GM19468 (cell line): ENCODE results near the gene MAP2.
A peak's percentile ranks its signal among the peaks of the same experiment; 100 is the strongest.

Experiments
- ATAC-seq: cut with Tn5 transposase; IDR thresholded peaks from one replicate; pipeline ENCODE4 v1.9.1; 2021; ENCODE audit warnings: mild to moderate bottlenecking, moderate library complexity, moderate number of reproducible peaks; ENCODE audit not compliant: unreplicated experiment; ENCODE audit errors: extremely low read depth

MAP2 gene

DNA sequence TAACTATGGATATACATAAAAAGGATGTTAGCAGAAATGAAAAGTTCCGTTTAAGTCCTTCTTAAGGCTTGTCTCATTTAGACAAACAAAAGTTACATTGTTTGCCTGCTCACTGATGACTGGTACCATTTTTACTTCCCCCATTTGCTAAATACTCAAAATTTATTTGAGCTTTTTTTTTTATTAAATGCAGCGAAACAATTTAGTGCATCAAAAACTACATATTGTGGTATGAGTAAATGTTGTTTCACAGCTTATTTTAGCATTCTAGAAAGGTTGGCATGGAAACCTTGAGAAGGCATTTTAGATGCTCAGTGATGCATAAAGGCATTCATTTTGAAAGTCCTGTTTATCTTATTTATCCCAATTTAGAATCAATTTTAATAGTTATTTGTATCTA is 100.0 kb downstream of the MAP2 start:
- ATAC-seq, result peak; percentile 66

DNA sequence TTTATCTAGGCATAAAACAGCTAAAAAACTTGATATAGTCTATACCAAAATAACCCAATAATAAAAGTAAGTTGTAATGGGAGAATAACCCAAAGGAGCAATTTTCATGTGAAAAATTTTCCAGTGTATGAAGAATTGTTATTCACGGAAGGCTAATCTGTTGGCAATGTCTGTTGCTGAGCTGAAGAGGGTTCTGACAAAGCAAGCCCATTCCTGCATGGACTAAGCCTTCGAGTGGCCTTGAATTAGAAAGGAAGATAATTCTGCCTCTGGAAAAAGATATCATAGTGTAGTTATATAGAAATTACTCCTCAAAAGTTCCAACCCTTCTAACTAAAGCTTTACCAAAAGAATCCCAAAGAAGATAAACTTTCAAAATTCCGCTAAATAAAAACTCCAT is 101.5 kb downstream of the MAP2 start:
- no peak for ATAC-seq

- no peak for ATAC-seq
These were observed 102.0 kb downstream of the MAP2 start for GRCh38 chr2:209525834-209526281.

DNA sequence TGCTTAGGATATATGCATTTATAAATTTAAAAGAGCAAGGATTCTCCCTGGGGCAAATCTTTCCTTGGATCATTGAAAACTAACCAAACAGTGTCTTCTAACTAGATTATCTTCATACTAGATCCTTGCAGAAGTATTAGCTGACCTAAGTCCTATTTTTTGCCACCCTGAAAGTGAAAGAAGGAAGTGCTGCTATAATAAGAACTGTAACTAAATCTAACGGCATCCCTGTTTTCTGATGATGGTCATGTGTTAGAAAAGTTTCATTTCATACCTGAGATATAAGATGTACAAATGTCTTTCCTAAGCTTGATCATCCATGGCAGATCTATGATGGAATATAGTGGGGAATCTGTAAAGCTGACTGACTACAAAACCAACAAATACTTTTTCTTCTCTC is 102.7 kb downstream of the MAP2 start:
- ATAC-seq, result no peak

DNA sequence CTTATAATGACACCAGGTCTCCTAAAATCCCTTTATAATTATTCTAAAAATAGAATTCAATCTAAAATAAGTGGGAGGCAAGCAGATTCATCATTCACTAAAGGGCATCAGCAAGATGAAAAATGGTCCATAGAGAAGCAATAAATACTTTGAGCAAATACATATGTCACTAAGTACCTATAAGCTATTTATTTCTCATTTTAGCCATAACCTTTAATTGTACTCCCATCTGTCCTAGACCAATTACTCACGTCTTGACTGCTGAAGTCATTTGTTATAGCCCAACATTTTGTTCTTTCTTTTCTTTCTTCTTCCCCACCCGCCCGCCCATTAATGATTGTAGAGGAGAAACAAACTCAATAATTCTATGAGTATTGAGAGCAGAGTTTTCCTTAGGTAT is 105.7 kb downstream of the MAP2 start:
- ATAC-seq, result no peak

- no peak for ATAC-seq
These were observed 108.5 kb downstream of the MAP2 start for GRCh38 chr2:209532321-209532720.

GRCh38 chr2:209533391-209533790 is 109.5 kb downstream of the MAP2 start:
- no peak for ATAC-seq

GRCh38 chr2:209534228-209534627 is 110.4 kb downstream of the MAP2 start:
- no peak for ATAC-seq

DNA sequence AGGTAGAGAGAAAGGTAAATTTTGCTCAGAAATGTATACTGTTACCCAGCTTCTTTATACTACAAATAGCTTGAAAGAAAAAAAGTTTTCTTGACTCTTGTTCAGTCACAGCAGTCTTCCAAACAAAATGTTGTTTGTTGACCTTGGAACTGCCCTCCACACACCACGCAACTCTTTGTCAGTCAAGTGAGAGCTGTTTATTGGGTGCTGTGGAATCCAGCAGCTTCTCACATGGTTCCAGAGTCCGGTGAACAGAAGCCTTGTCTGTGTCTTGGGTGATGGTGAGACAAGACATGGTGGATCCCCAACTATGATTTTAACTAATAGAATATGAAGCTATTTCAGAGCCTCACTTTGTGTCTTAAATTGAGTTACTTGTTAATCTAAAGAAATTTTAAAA is 112.5 kb downstream of the MAP2 start:
- ATAC-seq, result no peak

DNA sequence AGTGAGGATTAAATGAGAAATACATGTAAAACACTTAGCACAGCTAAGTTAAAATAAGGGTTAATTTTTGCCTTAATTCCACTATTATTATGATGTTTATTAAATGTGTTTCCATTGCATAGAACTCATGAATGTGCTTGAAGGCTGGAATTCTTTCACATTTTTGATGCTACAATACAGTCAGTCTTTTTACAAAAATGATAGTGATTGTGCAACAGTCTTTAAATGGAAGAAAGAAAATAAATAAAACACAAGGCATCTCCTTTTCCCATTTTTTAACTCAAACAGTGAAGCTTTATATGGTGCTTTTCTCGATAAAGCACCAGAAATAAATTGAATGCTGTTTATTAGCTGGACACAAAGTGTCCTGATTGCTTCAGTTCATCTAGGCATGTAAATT is 123.9 kb downstream of the MAP2 start:
- no peak for ATAC-seq

DNA sequence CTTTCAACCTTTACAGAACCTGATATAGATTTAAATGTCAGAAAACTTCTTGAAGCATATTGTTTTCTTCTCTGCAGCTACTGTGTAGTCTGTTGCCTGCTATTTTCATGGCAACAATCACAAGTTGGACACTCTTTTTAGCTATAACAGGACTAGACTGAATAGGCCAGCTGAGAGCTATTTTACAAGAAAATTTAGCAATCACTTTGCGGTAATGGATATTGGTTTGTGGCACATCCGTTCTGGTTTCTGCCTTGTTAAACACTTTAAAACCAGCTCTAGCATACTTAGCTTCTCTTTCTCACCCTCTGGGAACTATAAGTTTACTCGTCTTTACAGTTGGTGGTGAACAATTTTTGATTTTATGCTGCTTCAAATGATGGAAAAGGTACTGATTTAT is 125.7 kb downstream of the MAP2 start:
- ATAC-seq, result no peak

DNA sequence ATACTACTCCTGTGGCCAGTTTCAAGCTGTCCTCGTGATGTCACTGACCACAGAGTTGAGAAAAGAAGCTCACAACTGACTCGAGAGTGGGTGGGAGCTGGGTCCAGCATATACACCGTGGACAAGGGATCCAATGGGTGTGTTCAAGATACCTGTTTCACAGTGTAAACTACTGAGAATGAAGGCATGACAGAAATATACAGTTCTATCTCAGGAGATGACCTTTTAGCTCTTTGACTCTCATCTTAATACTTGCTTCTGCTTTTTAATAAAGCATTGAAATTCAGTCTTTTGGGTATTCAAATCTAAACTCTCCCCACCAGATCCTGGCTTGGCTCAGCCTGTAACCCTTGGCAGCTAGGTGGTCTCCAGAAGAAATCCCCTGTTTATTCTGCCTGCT is 130.1 kb downstream of the MAP2 start:
- no peak for ATAC-seq

DNA sequence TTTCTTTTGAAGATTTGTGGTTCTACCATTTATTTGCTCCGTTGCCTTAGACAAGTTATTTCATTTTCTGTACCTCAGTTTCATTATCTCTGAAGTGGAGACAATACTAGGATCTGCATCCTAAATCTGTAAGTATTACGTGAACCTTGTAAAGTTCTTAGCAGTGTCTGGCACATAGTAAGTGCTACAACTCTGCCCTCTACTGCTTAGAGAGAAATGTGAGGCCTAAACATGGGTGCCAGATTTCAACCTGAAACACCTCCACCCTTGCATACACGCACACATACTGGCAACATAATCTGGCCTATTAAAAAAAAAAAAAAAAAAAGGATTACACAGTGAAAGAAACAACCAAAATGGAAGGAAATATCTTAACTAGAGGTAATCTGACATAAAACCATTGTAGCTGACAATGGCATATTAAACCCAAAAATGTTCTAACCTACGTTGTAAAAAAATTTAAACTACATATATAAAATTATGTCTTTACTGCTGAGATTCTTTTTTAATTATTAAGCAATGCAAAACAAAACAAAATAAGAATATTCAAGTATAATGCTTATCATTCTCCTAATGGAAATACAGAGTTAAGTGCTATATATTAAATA is 132.6 kb downstream of the MAP2 start:
- no peak for ATAC-seq

GRCh38 chr2:209560911-209561310 is 137.1 kb downstream of the MAP2 start:
- no peak for ATAC-seq

GRCh38 chr2:209563453-209563852 is 139.6 kb downstream of the MAP2 start:
- no peak for ATAC-seq

DNA sequence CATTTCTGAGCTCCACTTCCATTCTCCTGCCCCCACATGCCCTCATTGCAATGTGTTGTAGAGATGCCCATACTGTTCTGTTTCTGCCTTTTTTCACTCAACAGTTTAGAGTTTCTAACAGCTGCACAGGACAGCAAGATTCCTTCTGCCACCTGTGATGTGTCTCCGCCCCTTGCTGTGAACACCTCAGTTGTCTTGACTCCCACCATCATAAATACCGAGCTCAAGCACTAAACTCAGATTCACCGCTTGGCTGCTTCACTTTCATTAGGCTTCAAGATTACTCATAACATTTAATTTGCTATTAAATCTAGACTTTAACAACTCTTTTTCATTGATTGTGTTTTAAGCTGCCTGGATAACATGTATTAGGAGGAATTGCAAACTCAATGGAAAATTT is 141.0 kb downstream of the MAP2 start:
- no peak for ATAC-seq

DNA sequence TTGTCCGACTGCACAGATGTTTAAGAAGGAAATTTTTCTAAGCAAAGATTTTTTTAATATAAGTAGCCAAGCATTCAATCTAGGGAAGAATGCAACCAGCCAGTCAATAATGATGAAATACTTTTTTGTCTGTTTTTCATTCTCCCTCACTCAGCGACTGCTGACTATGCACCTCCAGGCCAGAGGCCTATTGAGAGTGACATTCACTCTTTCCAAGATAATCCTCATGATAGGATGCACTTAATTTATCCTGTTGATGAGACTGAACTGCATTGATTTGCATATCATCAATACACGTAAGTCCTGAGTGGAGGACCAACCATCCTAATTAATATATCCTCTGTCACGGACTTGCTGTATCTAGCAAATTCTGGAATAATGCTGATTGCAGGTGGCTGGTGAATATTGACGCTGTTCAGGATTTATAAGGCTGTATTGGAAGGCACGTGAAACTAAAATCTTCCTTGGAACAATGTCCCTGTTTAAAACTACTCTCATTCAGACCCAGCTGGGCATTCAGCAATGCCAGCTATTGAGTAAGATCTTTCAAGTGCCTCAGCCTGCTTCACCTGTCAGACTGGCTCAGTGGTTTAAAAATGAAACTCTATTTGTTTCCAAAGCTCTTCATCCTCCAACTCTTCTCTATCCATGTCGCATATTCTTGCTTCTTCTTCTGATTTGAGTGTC is 142.2 kb downstream of the MAP2 start:
- no peak for ATAC-seq

- no peak for ATAC-seq
These were observed 146.3 kb downstream of the MAP2 start for GRCh38 chr2:209570194-209570593.

DNA sequence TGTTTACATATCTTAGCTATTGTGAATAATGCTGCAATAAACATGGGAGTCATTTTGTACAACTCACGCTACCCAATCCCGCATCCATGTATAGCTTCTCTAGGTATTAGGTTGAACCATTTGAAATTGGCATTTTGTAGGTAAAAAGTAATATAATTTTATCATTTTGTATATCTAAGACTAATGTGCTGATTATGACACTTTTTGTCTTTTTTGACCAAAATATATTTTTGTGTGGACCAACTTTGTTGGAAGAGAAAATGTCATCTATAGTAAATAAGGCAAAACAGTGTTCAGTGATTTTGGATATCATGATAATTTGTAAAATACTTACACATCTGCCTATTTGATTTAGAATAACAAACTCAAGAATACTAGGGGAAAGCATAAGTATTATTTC is 150.7 kb downstream of the MAP2 start:
- ATAC-seq, result no peak

DNA sequence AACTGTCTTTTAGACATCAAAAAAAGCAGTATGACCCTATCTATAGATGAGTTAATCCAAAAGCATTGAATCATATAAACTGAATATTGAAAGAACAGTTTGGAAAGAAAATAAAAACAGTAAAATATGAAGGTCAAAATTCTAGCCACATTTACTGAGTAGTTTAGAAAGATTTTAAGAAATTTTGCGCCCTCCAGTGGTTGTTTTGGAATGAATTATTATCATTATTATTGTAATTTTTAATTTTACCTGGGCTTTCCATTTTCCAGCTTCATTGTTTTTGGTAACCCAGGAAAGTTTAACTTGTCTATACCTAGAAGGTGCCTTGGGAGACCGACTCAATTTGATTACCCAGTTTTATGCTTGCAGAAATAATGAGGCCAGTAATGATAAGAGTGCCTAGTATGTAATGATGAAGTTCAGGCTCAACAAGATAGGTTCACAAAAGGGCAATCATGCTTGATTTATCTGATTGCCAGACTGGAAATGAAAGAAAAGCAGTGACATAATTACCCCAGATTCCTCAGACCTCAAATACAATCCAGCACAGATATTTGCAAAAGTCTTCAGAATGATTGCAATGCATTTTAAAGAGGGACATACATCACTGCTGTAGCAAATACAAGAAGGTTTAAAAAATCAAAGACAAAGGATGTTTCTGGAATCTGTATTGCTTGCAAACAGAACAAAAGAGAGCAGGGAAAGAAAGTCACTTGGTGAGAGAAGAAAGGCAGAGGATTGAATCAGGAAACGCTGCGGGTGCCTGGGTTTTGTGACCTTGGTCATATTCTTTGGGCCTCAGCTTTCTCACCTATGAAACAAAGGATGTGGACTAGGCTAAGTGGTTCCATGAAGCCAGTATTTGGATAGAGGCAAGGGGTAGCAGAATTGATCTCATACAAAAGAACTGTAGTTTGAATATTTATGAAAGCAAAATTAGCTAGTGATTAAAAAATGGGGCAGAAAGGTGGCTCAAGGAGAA is 153.8 kb downstream of the MAP2 start:
- no peak for ATAC-seq

GRCh38 chr2:209578394-209579001 is 154.7 kb downstream of the MAP2 start:
- no peak for ATAC-seq
